A549 (cell line): ENCODE data around the gene NDEL1.

Experiments
- CTCF ChIP-seq: fragments of >200 bp; sonication (Bioruptor Twin); formaldehyde crosslinking; IDR thresholded peaks from 3 replicates; pipeline ENCODE4 v1.5.1; 2016
- SMC3 ChIP-seq: fragments of >200 bp; sonication (Bioruptor Twin); formaldehyde crosslinking; IDR thresholded peaks from 3 replicates; pipeline ENCODE4 v1.6.1; 2018; ENCODE audit warnings: inconsistent platforms

GRCh38 chr17:8458128-8458527 lies 22.4 kb downstream of the NDEL1 start:
- TF ChIP-seq SMC3 (no peak), CTCF (no peak)
